RWPE1 (cell line): ENCODE data around the gene EFNA5.

Experiments used
- CTCF ChIA-PET: fragments of 350-600 bp; sonication (Branson Sonifier 250); formaldehyde crosslinking; extraction: SDS; loops from one replicate; lab custom pipeline; 2021; lab: Yijun Ruan, JAX
- POLR2A ChIA-PET: fragments of 400-600 bp; formaldehyde crosslinking; extraction: SDS; loops from one replicate; lab custom pipeline; 2020; ENCODE audit warnings: antibody characterized with exemption; ENCODE audit not compliant: low non-redundant PET; lab: Yijun Ruan, JAX
- DNase-seq: peaks from one replicate; pipeline ENCODE4 v3.0.0; 2012; ENCODE audit warnings: low spot score
- H3K27ac ChIP-seq: fragments of 450-650 bp; 2 replicates; pipeline ENCODE4 v1.5.1; 2017
- TF ChIP-seq, protein P1 (sequence below): fragments of 450-650 bp; conservative IDR thresholded peaks from 2 replicates; pipeline ENCODE4 v1.5.1; 2017; ENCODE audit warnings: low read depth, mild to moderate bottlenecking

Gene EFNA5

DNA sequence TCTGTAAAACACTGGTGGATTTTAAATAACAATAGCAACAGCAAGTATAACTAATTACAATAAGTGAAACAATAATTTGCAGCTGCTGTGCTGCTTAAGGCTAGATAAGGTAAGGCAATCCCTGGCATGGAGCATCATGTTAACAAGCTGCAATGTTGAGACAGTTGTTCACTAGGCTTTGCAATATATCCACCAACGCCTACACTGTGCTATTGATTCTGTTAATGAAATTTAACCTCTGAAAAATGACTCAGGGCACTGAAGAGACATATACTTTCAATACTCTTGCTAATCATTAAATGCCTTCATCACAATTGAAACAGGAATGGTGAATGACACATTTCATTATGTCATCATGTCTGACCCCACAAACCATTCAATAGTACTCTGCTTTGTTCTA, 255.0 kb downstream of the EFNA5 start:
- POLR2A ChIA-PET, result no interaction called here

DNA sequence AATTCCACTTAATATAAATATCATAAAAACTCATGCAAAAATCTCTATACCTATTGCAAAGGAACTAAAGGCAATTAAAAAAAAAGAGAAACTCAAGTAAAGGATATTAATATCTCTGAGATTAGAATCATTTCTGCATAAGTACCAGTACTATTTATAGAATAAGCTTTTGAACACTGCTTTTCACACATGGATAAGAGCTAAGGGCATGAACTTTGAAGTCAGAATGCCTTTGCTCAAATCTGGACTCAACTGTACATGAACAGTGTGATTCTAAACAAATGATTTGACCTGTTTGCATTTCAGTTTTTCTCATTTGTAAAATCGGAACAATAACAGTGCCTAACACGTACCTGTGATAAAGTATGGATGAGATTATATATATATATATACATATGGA, 255.9 kb downstream of the EFNA5 start:
- no peak for DNase-seq
- CTCF ChIA-PET, result interaction anchor here (0.7 to 1.0 kb wide), 4 partner anchors 11 to 61 kb away, joined by 3 to 7 read pairs (median 4); no protein-coding TSS in a partner anchor
- TF ChIP-seq, protein P1, sequence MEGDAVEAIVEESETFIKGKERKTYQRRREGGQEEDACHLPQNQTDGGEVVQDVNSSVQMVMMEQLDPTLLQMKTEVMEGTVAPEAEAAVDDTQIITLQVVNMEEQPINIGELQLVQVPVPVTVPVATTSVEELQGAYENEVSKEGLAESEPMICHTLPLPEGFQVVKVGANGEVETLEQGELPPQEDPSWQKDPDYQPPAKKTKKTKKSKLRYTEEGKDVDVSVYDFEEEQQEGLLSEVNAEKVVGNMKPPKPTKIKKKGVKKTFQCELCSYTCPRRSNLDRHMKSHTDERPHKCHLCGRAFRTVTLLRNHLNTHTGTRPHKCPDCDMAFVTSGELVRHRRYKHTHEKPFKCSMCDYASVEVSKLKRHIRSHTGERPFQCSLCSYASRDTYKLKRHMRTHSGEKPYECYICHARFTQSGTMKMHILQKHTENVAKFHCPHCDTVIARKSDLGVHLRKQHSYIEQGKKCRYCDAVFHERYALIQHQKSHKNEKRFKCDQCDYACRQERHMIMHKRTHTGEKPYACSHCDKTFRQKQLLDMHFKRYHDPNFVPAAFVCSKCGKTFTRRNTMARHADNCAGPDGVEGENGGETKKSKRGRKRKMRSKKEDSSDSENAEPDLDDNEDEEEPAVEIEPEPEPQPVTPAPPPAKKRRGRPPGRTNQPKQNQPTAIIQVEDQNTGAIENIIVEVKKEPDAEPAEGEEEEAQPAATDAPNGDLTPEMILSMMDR, result no peak
- H3K27ac ChIP-seq, result no peak overlapping the region
- POLR2A ChIA-PET, result no interaction called here

More for the DNA sequence above, 255.0 kb downstream of the EFNA5 start:
- DNase-seq, result no peak
- TF ChIP-seq, protein P1, result no peak
- CTCF ChIA-PET, result interaction anchor here (0.5 kb wide), 1 partner anchor 704 kb away, joined by 3 read pairs; no protein-coding TSS in a partner anchor
- H3K27ac ChIP-seq, result no peak overlapping the region

DNA sequence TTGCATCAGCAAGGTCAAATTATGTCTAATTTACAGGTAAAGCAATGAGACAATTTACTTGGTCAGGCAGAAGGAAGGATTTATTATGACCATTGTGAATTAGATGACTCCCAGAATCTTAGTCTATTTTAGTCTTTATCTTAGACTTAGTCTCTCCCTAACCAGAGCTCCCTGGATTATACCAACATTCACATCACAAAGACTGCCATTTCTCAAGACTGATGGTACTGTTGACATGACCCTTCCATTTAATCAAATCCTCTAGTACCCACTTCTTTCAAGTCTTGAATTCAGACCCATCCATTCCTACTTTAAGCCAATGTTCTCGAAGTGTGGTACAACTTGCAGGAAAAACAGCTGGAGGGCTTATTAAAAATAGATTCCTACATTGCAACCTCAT, 257.0 kb downstream of the EFNA5 start:
- TF ChIP-seq, protein P1, result no peak
- no peak overlapping the region for H3K27ac ChIP-seq
- ChIA-PET CTCF (interaction anchor here (0.5 to 0.6 kb wide), 2 partner anchors 79 to 152 kb away, joined by 4 to 9 read pairs; no protein-coding TSS in a partner anchor), POLR2A (no interaction called here)
- no peak for DNase-seq

DNA sequence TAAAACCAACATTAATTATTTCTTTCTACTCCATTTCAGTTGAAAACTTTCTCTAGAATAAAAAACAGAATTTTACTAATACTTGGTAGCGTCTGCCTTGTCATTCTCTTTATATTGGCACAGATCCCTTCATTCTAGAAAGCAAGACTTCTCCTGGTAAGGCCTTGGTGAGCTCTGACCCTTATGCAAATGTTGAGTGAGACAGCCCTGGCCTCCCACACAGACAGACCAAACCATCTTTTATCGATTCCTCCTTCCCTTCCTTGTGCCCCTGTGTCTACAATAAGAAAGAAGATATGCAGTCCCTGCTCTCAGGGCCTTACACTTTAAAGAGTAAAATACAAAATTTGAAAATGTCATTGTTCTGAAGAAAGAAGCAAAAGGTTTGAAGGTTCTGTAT, 262.2 kb downstream of the EFNA5 start:
- TF ChIP-seq, protein P1, result no peak
- POLR2A ChIA-PET, result no interaction called here
- no peak overlapping the region for H3K27ac ChIP-seq
- CTCF ChIA-PET, result no interaction called here
- DNase-seq, result no peak

DNA sequence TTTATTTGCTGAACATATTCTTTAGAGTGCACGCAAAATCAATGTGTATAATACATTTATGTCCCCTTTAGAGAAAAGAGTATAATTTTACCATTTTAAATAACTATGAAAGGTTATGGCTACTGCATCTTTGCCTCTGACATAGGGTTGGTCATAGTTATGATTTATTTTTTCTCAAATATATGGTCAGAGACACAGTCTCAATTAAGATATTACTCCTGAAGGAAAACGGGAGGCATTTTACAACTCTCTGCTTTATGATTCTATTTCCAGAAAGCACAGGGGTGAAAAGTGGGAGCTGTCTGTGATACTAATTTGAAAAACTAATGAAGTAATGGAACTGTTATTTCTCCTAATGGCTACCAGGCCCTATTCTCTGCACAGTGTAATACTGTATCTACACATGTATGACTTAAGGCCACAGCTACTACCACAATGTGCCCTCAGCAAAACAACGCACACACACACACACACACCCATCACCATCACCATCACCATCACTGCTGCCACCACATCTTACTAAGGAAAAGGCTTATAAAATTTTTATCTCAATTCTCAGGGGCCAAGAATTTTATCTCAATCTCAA, 262.9 kb downstream of the EFNA5 start:
- no peak overlapping the region for H3K27ac ChIP-seq
- ChIA-PET POLR2A (no interaction called here), CTCF (interaction anchor here (0.7 to 0.9 kb wide), 2 partner anchors 48 to 239 kb away, joined by 3 to 4 read pairs; no protein-coding TSS in a partner anchor)
- DNase-seq, result no peak
- TF ChIP-seq, protein P1, result no peak

DNA sequence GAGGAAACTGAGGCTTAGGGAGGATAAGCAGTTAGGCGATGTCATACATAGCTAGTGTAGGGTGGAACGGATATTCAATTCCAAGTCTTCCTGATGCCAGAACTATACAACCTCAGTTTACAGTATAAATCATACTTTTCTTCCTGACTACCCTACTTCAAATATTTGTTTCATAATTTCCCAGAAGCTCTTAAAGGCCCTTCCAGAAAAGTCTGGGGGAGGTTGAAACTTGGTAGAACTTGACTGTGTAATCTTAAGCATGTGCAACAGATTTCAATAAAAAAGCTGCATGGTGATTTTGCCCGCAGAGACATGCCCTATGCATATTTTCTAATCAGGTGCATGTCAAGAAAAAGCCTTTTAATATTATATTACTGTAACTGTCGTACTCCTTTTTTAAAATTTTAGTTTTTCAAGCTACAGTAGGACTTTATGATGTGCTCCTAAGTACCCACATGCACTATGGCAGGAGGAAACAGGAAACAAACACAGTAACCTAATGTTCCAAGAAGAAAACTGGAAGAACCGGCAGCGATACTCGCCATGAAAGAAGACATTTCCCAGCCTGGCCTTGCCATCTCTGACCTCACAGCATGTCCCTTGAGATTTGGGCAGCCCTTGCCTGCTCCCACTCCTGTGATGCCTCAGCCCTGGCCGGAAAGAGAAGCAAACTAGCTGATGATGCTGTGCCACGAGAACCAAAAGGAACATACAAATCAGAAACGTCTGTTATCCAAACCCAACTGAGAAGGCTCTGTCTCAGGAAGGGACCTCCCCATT, 266.0 kb downstream of the EFNA5 start:
- POLR2A ChIA-PET, result no interaction called here
- CTCF ChIA-PET, result interaction anchor here (0.7 to 1.0 kb wide), 2 partner anchors 10 to 17 kb away, joined by 3 to 4 read pairs; no protein-coding TSS in a partner anchor
- DNase-seq, result no peak
- TF ChIP-seq, protein P1, result no peak
- peak overlapping the region; percentile 76 for H3K27ac ChIP-seq
